Measurements from ENCODE around the gene CDK6. TPM values are rescaled to one million over a fixed set of nuclear protein-coding genes. Genes with fewer than 3 reads are reported as not detected.

Gene CDK6
- total and polyA plus RNA-seq, 2 experiments from 2014 or later, result 7.4 to 23.7 TPM

DNA sequence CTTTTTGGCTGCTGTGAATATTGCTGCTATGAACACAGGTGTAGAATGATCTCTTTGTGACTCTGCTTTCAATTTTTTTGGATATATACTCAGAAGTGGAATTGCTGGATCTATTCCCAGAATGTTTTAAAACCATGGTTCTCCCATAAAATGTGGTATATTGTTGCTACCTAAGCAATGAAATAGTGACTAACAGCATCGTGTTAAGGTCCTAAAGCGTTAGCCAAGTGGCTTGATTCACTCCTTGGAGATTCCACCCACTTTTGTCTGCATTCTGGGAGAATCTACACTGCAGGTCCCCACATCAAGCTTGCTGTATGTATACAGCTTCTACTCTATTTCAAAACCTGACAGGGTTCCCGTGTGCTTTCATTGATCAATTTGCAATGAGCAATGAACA, 105.6 kb downstream of the CDK6 start:
- ATAC-seq (no peak), DNase-seq (ENCODE audit: low spot score) (no peak)
- Mint-ChIP-seq H3K9me3 (no peaks in the 10 kb centered on the region), H3K4me3 (no peak overlapping the region), H3K27me3 (ENCODE audit: insufficient read depth, low read depth, poor library complexity) (no peaks in the 10 kb centered on the region), H3K27ac (no peak overlapping the region), H3K36me3 (ENCODE audit: low read depth) (no peaks in the 10 kb centered on the region; the same call in 2 of the 3 replicates), H3K4me1 (no peaks in the 10 kb centered on the region; the same call in 2 of the 3 replicates)
- Histone ChIP-seq H3K9me2 (ENCODE audit: insufficient read depth) (no peaks in the 10 kb centered on the region), H3K4me3 (no peak overlapping the region), H3K79me2 (replicated peaks; ENCODE audit: insufficient read depth) (no peaks in the 10 kb centered on the region), H3F3A (replicated peaks; ENCODE audit: low read depth) (no peaks in the 10 kb centered on the region), H3K4me1 (ENCODE audit: insufficient read depth) (no peaks in the 10 kb centered on the region; the same call in 1 of the 2 replicates), H3K36me3 (ENCODE audit: insufficient read depth) (no peaks in the 10 kb centered on the region), H3K4me2 (no peak overlapping the region), H3K27me3 (ENCODE audit: insufficient read depth) (no peaks in the 10 kb centered on the region), H2AFZ (no peak overlapping the region), H3K27ac (ENCODE audit: low read depth) (no peak overlapping the region), H4K20me1 (replicated peaks; ENCODE audit: insufficient read depth) (no peaks in the 10 kb centered on the region)
- TF ChIP-seq, protein P1, sequence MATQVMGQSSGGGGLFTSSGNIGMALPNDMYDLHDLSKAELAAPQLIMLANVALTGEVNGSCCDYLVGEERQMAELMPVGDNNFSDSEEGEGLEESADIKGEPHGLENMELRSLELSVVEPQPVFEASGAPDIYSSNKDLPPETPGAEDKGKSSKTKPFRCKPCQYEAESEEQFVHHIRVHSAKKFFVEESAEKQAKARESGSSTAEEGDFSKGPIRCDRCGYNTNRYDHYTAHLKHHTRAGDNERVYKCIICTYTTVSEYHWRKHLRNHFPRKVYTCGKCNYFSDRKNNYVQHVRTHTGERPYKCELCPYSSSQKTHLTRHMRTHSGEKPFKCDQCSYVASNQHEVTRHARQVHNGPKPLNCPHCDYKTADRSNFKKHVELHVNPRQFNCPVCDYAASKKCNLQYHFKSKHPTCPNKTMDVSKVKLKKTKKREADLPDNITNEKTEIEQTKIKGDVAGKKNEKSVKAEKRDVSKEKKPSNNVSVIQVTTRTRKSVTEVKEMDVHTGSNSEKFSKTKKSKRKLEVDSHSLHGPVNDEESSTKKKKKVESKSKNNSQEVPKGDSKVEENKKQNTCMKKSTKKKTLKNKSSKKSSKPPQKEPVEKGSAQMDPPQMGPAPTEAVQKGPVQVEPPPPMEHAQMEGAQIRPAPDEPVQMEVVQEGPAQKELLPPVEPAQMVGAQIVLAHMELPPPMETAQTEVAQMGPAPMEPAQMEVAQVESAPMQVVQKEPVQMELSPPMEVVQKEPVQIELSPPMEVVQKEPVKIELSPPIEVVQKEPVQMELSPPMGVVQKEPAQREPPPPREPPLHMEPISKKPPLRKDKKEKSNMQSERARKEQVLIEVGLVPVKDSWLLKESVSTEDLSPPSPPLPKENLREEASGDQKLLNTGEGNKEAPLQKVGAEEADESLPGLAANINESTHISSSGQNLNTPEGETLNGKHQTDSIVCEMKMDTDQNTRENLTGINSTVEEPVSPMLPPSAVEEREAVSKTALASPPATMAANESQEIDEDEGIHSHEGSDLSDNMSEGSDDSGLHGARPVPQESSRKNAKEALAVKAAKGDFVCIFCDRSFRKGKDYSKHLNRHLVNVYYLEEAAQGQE (IDR thresholded peaks at IDR 0.05; ENCODE audit: unreplicated experiment), result no peak
- no peak for TF ChIP-seq CREB1 (CRISPR knock-in tag; IDR thresholded peaks at IDR 0.05; ENCODE audit: low read depth)
- no peak for TF ChIP-seq STAT1 (IDR thresholded peaks at IDR 0.05; ENCODE audit: unreplicated experiment)
- TF ChIP-seq ZNF114 (CRISPR knock-in tag; IDR thresholded peaks at IDR 0.05), result no peak
- no peak for TF ChIP-seq JUNB (IDR thresholded peaks at IDR 0.05; ENCODE audit: unreplicated experiment)
- no peak for TF ChIP-seq ZNF331 (CRISPR knock-in tag; IDR thresholded peaks at IDR 0.05; ENCODE audit: low read depth)
- TF ChIP-seq ETS1 (IDR thresholded peaks at IDR 0.05), result no peak
- no peak for TF ChIP-seq EZH2 (IDR thresholded peaks at IDR 0.05; ENCODE audit: low read depth, unreplicated experiment)
- TF ChIP-seq POLR2AphosphoS5 (IDR thresholded peaks at IDR 0.05; ENCODE audit: low read depth), result no peak
- no peak for TF ChIP-seq NANOG (IDR thresholded peaks at IDR 0.05; ENCODE audit: borderline replicate concordance)
- TF ChIP-seq, protein P2, sequence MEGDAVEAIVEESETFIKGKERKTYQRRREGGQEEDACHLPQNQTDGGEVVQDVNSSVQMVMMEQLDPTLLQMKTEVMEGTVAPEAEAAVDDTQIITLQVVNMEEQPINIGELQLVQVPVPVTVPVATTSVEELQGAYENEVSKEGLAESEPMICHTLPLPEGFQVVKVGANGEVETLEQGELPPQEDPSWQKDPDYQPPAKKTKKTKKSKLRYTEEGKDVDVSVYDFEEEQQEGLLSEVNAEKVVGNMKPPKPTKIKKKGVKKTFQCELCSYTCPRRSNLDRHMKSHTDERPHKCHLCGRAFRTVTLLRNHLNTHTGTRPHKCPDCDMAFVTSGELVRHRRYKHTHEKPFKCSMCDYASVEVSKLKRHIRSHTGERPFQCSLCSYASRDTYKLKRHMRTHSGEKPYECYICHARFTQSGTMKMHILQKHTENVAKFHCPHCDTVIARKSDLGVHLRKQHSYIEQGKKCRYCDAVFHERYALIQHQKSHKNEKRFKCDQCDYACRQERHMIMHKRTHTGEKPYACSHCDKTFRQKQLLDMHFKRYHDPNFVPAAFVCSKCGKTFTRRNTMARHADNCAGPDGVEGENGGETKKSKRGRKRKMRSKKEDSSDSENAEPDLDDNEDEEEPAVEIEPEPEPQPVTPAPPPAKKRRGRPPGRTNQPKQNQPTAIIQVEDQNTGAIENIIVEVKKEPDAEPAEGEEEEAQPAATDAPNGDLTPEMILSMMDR (conservative IDR thresholded peaks at IDR 0.05; ENCODE audit: low read depth in 2 of 2), result no peak
- TF ChIP-seq, protein P3, sequence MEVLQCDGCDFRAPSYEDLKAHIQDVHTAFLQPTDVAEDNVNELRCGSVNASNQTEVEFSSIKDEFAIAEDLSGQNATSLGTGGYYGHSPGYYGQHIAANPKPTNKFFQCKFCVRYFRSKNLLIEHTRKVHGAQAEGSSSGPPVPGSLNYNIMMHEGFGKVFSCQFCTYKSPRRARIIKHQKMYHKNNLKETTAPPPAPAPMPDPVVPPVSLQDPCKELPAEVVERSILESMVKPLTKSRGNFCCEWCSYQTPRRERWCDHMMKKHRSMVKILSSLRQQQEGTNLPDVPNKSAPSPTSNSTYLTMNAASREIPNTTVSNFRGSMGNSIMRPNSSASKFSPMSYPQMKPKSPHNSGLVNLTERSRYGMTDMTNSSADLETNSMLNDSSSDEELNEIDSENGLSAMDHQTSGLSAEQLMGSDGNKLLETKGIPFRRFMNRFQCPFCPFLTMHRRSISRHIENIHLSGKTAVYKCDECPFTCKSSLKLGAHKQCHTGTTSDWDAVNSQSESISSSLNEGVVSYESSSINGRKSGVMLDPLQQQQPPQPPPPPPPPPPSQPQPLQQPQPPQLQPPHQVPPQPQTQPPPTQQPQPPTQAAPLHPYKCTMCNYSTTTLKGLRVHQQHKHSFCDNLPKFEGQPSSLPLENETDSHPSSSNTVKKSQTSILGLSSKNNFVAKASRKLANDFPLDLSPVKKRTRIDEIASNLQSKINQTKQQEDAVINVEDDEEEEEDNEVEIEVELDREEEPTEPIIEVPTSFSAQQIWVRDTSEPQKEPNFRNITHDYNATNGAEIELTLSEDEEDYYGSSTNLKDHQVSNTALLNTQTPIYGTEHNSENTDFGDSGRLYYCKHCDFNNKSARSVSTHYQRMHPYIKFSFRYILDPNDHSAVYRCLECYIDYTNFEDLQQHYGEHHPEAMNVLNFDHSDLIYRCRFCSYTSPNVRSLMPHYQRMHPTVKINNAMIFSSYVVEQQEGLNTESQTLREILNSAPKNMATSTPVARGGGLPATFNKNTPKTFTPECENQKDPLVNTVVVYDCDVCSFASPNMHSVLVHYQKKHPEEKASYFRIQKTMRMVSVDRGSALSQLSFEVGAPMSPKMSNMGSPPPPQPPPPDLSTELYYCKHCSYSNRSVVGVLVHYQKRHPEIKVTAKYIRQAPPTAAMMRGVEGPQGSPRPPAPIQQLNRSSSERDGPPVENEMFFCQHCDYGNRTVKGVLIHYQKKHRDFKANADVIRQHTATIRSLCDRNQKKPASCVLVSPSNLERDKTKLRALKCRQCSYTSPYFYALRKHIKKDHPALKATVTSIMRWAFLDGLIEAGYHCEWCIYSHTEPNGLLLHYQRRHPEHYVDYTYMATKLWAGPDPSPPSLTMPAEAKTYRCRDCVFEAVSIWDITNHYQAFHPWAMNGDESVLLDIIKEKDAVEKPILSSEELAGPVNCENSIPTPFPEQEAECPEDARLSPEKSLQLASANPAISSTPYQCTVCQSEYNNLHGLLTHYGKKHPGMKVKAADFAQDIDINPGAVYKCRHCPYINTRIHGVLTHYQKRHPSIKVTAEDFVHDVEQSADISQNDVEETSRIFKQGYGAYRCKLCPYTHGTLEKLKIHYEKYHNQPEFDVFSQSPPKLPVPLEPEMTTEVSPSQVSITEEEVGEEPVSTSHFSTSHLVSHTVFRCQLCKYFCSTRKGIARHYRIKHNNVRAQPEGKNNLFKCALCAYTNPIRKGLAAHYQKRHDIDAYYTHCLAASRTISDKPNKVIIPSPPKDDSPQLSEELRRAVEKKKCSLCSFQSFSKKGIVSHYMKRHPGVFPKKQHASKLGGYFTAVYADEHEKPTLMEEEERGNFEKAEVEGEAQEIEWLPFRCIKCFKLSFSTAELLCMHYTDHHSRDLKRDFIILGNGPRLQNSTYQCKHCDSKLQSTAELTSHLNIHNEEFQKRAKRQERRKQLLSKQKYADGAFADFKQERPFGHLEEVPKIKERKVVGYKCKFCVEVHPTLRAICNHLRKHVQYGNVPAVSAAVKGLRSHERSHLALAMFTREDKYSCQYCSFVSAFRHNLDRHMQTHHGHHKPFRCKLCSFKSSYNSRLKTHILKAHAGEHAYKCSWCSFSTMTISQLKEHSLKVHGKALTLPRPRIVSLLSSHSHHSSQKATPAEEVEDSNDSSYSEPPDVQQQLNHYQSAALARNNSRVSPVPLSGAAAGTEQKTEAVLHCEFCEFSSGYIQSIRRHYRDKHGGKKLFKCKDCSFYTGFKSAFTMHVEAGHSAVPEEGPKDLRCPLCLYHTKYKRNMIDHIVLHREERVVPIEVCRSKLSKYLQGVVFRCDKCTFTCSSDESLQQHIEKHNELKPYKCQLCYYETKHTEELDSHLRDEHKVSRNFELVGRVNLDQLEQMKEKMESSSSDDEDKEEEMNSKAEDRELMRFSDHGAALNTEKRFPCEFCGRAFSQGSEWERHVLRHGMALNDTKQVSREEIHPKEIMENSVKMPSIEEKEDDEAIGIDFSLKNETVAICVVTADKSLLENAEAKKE (CRISPR knock-in tag; IDR thresholded peaks at IDR 0.05), result no peak
- TF ChIP-seq EZH2phosphoT487 (IDR thresholded peaks at IDR 0.05; ENCODE audit: unreplicated experiment), result no peak
